ENCODE results near the gene FITM1. TPM values are rescaled to one million over a fixed set of nuclear protein-coding genes. Genes with fewer than 3 reads are reported as not detected.

Gene FITM1, protein sequence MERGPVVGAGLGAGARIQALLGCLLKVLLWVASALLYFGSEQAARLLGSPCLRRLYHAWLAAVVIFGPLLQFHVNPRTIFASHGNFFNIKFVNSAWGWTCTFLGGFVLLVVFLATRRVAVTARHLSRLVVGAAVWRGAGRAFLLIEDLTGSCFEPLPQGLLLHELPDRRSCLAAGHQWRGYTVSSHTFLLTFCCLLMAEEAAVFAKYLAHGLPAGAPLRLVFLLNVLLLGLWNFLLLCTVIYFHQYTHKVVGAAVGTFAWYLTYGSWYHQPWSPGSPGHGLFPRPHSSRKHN
- total RNA-seq = 0.76 TPM

DNA sequence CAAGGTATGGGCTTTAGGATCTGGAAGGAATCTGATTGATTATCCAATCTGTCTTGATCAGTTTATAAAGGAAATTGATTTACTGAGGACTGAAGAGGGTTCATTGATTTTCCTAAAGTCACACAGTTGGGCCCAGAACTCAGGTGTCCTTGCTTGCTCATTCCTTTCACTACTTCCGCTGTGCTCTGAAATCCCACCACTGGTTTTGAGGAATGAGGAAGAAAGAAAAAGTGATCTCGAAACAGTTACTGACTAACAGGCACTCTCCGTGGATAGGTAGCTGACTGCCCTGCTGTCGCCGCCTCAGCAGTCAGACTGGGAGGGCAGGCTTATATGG lies at the start of gene FITM1:
Gene FITM1 (plus strand): TSS at position 280 of the 337 bp plus-strand sequence. CDS start 905 bp downstream, outside the sequence.
- no peak for DNase-seq (ENCODE audit: low spot score)
- no peak for ATAC-seq
- intact Hi-C loops (cut with DNase I) = no loop called here

DNA sequence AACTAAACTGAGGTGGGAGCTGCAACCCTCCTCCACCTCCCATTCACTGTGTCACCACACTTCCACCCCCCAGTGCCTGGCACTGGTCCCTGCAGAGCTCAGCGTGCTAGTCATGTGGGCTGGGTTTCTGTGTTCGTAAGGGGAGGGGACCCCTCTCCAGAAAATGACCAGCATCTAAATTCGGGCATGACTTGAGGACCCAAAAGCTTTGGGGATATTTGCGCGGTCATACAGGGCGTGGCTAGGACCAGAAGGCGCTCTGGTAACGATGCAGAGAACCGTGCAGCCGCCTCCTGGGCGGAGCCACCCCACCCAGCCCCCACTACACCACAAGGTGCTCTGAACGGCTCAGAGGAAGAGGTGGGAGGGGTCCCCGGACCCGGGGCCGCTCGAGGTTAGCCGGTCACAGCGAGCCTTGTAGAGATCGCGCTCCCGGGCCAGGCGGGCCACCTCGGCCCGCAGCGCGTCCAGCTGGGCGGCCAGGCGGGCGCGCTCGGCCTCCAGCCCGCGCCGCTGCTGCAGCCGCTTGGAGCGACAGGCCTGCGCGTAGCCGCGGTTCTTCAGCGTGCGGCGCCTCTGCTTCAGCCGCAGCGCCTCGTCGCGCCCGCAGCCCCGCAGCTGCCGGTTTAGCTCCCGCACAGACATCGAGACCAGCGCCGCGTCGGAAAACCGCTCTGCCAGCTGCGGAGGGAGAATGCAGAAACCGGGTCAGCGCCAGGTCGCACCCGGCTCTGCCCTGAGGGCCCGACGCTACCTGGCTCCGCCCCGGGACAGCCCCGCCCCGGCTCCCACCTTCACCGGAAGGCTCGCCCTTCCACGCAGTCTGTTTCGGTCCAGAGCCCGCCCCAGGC lies 49.3 kb upstream of the FITM1 start:
- intact Hi-C loops (cut with DNase I) = no loop called here
- ATAC-seq = peak; percentile 69
- DNase-seq (ENCODE audit: low spot score) = no peak

DNA sequence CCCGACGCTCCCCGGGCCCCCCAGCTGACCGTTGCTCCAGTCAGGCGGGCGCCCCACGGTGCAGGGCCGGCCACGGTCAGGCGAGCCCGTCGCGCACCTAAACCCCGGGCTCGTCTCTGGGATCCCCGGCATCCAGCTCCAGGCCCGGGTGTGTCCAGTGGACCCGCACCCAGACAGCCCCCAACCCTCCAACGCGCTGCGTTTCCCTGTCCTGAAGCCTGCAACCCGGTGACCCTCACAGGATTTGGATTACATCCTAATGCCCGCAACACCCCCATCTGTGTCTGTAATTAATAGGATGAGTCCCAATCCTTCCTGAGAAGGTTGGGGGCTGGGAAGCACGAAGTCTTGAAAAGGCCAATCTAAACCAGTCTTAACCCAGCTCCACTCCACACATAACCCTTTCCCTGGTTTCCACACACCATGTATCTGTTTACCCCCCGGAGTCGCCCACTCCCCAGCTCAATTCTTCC lies 48.7 kb upstream of the FITM1 start:
- ATAC-seq (no peak), DNase-seq (ENCODE audit: low spot score) (no peak)
- intact Hi-C loops (cut with DNase I) = no loop called here

DNA sequence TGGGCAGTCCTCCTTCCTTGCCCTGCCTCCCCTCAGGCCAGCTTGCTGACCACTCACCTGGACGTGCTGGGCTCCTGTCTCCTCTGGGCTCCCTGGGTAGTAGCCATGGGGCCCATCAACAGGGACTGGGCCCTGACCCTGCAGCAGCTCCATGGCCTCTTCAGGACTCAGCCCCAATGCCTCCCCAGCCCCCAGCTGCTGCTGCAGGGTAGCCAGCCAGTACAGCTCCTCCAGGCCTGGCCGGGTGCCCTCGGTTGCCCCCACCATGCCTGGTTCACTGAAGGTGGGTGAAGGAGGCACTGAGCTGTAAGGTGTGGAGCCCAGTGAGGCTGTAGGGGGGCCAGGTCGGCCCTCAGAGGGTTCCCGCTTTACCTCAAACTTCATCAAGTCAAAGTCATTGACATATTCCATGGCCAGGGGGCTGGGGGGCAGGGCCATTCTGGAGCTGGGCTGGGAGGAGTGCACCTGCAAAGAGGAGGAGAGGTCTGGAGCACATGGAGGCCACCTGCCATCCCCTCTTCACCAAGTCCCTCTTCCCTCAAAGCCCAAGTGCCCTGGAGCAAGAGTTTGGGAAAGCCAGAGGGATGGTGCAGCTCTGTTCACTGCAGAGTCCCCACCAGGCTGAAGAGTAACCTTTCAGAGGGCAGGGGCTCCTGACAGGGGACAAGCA lies 47.9 kb upstream of the FITM1 start:
- intact Hi-C loops (cut with DNase I) = no loop called here
- DNase-seq (ENCODE audit: low spot score) (no peak), ATAC-seq (no peak)

DNA sequence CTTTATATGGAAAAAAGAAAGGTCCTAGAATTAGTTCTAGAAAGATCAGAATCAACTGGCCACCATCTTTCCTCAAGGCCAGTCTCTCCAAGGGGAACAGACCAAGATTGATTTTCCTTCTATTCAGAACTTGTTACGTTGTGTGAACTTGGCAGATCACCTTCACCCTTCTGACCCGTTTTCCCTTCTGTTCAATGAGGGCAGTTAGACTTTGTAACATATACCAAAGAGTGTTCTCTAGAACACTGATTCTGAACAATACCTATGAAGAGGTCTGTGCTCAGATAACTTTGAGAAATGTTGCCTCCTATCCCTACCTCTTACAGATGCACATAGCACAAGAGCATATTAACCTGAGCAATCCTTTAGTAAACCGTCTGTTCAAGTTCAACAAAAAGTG lies 47.0 kb upstream of the FITM1 start:
- ATAC-seq = no peak
- intact Hi-C loops (cut with DNase I) = no loop called here

DNA sequence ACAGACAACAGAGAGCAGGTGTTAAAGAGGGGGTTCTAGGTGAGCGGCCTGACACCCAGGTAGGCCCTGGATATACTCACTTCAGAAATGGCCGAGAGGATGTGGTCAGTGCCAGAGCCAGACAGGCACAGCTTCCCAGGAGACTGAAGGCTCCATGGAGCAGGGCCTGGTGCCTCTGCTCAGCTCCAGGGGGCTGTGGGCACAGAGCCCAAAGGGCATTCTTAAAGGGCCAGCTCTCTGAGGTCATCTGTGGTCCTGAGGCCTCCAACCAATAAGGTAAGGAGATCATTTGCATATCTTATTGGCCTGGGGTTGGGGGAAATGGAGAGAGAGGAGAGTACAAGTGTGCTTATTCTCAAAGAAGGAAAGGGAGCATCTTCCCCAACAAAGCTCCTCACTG lies 46.0 kb upstream of the FITM1 start:
- ATAC-seq = no peak
- intact Hi-C loops (cut with DNase I) = no loop called here
- no peak for DNase-seq (ENCODE audit: low spot score)

More for the DNA sequence above, 47.0 kb upstream of the FITM1 start:
- DNase-seq (ENCODE audit: low spot score) = no peak

DNA sequence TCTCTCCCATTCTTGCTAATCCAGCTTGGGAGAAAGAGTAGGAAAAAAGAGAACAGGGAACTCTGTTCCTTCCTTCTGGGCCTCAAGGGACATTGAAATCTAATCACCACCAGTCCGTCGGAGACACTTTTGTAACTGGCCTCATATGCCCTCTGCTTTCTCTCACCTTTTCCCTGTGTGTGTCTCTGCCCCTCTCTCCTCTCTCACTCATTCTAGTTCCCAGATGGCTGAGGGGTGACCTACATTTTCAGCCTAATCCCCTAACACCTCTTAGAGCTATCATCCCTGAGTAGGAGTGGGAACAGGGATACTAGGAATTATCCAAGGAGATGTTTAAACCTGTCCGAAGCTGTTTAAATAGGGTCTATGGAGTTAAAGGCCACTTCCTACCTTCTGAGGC lies 45.2 kb upstream of the FITM1 start:
- DNase-seq (ENCODE audit: low spot score) = no peak
- intact Hi-C loops (cut with DNase I) = no loop called here
- ATAC-seq = no peak

DNA sequence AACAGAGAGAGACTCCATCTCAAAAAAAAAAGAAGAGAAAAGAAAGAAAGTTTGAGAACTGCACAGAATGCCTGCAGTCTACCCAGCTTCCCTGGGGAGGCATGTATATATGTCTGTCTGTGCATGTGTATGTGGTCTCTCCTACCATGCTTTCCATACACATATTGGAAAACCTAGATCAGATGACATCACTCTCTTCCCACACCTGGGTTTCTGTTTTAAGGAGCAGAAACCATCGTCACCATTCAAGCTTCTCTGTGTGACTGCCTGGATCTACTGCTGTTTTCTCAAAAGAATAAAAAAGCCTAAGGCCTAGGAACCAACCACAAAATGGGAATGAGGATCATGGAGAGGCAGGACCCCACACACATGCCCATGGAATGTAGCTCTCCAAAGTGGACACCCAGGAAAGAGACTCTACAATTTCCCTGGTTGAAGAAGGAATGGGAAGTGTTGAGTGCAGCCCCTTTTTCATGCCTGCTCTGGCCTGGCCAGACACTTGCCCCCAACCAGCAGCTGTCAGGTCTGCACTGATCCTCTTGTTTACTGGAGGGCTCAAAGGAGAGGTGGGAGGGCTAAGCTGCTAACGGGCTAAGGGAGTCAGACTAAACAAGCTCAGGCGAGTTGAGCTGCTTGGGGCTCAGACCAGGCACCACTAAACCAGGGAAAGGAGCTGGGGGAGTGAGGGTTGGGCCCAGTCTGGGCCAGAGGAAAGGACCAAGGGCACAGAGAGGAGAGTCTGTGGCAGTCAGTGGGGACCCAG lies 44.1 kb upstream of the FITM1 start:
- intact Hi-C loops (cut with DNase I) = no loop called here
- ATAC-seq (no peak), DNase-seq (ENCODE audit: low spot score) (no peak)

DNA sequence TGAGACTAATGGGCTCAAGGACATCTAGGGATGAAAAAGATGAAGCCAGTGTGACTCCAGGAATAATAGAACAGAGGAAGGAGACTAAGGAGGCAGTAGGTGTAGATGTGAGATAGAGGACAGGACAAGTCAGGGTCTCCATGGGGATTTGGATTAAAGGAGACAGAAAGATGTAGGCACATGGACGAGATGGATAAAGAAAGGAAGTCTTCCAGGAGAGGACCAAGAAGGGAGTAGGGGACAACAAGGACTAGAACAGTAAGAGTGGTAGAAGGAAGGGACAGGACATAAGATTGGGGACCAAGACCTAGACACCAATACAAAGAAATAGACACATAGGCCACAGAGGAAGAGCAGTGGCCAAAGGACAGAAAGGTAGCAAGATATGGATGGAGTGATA lies 43.5 kb upstream of the FITM1 start:
- DNase-seq (ENCODE audit: low spot score) (no peak), ATAC-seq (no peak)
- intact Hi-C loops (cut with DNase I) = no loop called here

DNA sequence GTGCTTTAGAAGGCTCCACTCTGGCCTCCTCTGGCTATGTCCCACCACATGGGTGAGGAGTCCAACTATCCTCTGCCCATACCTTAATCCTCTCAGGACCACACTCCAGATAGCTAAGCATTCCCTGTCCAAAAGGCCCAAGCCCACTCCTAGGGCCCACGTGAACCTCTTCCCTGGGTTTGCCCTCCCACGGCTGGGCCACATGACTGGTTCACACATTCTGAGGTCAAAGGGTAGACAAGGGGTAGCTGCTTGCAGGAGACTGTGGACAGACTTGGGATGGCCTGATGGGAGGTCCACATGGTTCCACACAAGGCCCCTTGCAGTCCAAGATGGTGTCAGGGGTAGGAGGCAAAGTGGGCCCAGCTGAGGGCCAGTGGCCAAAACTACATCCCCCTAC lies 42.4 kb upstream of the FITM1 start:
- intact Hi-C loops (cut with DNase I) = no loop called here
- DNase-seq (ENCODE audit: low spot score) = no peak
- no peak for ATAC-seq

DNA sequence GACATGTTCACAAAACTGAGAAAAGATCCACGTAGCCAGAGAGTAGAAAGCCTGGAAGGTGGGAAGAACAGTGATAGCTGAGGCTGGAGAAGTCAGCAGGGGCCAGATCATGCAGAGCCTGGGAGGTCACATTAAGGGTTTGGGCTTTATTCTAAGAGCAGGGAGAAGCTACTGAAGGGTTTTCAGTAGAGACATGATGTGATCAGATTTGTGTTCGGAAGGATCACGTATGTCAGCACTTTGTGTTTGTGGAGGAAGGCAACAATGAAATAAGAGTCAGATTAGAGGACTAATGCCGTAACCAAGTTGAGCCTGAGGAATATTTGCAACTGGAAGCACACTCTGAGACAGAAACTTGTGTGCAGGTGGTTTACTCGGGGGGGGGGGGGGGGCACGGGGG lies 40.6 kb upstream of the FITM1 start:
- no peak for ATAC-seq
- DNase-seq (ENCODE audit: low spot score) = no peak
- intact Hi-C loops (cut with DNase I) = no loop called here

DNA sequence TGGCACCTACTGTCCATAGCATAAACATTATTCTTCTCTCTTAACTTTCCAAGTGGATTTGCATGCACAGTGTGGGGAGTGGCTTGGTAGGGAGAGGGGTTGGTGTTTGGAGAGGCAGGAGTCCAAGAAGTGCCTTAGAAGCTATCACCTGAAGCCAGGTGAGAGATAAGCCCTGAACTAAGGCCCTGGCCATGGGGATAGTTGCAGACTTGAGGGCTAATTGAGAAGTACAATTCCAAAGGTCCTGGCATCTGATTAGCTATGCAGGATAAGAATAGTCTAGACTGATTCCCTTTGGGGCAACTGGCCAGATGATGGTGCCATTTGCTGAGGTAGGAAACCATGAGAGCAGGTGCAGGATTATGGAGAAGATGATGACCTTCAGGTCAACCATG lies 38.4 kb upstream of the FITM1 start:
- DNase-seq (ENCODE audit: low spot score) (no peak), ATAC-seq (no peak)
- intact Hi-C loops (cut with DNase I) = no loop called here

DNA sequence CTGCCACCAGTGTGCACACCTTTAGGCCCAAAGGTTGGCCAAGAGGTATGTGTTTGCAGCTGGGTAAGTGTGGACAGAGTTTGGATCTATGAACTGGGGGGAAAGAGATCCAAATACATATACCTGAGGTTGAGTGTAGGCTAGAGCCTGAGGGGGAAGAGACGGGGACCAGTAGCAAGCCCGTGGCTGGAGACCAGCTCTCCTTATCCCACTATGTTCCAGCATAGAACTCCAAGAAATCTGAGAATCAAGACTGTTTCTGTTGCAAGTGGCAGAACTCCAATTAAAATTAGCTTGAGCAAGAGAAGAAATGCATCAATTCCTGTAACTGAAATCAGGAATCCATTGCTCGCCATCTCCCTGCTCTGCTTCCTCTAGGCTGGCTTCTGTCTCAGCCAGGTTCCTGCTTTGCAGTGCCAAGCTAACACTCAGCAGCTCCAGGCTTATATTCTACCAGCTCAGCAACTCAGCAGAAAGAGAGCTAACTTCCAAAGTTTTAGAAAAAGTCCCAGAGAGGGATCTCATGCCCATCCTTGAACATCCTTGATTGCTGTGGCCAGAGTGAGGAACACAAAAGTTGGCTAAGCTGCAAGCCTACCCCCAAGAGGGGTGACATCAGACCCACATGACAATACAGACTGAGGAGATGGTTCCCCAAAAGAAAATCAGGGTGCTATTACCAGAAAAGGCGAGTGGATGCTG lies 37.8 kb upstream of the FITM1 start:
- DNase-seq (ENCODE audit: low spot score) (no peak), ATAC-seq (peak; percentile 5)
- intact Hi-C loops (cut with DNase I) = no loop called here

DNA sequence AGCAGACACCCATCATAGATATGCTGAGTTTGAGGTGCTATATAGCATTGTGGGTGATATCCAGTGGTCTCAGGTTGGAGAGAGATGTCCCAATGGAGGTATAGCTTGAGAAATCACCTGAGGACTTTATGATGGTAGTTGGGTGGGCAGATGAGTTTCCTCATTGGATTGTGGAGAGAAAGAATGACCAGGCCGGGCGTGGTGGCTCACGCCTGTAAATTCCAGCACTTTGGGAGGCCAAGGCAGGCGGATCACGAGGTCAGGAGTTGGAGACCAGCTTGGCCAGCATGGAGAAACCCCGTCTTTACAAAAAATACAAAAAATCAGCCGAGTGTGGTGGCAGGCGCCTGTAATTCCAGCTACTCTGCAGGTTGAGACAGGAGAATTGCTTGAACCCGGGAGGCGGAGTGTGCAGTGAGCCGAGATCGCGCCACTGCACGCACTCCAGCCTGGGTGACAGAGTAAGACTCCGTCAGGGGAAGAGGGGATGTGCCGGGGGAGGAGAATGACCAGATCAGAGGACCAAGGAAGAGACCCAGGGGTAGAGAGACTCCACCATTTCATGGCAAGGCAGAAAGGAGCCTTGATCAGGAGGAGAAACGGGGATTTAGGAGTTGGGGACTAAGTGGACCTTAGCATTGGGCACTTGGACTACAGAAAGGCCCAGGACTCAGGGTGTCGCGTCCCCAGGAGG lies 37.1 kb upstream of the FITM1 start:
- ATAC-seq (no peak), DNase-seq (ENCODE audit: low spot score) (no peak)
- intact Hi-C loops (cut with DNase I) = no loop called here

DNA sequence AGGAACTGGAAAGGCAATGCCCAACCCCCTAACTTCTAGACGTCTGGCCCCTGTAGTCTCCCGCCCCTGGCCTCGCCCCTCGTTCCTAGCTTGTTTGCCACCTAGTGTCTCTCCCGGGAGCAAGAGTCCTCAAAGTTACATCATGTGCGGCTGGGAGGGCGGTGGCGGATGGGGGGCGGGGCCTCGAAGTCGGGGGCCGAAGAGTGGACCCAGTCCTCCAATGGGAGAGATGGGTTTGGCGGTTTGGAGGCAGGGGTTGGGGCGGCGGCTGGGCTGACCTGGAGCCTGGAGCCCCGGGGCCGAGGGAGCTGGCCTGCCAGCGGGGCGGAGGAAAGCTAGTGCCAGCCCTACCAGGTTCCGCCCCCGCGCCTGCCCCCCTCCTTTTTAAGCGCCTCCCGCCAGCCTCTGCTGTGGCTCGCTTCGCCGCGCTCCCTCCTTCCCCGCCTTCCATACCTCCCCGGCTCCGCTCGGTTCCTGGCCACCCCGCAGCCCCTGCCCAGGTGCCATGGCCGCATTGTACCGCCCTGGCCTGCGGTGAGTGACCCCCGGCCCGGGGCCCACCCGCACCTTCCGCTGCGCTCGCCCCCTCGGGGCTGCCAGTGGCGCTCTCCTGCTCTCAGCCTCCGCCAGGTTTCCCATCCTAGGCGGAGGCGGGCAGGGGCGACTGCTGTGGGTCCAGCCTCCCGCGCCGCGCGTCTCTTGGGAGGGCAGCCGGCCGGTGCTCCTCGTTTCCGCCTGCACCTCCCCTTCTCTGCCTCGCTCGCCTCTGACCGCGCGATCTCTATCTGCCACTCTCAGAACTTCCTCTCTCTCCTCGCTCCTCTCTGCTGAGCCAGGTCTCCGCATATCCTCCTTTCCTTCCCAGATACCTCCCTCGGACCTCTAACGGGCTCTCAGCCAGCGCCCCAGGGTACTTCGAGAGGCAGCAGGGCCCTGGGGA lies 36.3 kb upstream of the FITM1 start, which contains the start of gene PCK2:
Gene PCK2 (plus strand): TSS at position 411 of the 940 bp plus-strand sequence. CDS start 95 bp downstream, at position 506.
- ATAC-seq = peak; percentile 94
- intact Hi-C loops (cut with DNase I) = no loop called here
- DNase-seq (ENCODE audit: low spot score) = peak; percentile 92

DNA sequence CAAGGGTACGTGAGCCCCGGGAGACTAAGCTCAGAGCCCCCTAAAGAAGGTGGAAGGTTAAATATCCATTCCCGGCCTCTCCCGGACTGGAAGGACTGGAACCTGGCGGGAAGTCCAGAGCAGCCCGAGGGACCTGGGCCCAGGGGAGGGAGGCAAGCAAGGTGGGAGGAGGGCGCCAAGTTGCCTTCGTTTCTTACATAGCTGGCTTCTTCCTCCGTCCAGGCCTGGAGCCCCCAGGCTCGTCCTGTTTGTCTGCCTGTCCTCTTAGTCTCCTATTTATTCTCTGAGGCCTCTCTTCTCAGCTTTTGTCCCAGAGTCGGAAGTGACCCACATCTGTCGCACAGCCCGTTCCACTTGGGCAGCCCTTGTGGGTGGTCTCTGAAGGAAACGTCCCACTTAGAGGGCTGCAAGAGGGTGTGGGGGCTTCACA lies 35.6 kb upstream of the FITM1 start:
- ATAC-seq = no peak
- intact Hi-C loops (cut with DNase I) = loop anchor here (5.0 kb wide), 1 partner anchor 38 kb away; no protein-coding TSS in a partner anchor
- DNase-seq (ENCODE audit: low spot score) = peak; percentile 71
